ENCODE measurements around the gene OR5H6.

DNA sequence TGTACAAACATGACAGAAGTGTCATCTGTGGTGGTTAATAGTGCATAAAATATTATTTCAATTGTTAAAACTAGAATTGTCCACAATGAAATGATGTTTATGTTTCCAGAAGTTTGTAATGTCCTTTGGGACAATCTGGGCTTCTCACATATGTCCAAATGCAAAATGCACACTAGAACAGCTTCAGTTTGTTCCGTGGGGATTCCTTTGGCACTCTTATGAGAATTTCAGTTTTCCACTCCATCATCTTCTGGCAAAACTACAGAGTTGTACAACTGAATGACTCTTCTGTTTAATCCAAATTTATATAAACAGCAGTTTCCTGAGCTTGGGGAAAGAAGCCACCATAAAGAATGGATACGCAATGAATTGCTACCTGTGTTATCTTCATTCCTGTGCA lies 2.0 kb upstream of the OR5H6 start:
- TF ChIP-seq, protein P1, sequence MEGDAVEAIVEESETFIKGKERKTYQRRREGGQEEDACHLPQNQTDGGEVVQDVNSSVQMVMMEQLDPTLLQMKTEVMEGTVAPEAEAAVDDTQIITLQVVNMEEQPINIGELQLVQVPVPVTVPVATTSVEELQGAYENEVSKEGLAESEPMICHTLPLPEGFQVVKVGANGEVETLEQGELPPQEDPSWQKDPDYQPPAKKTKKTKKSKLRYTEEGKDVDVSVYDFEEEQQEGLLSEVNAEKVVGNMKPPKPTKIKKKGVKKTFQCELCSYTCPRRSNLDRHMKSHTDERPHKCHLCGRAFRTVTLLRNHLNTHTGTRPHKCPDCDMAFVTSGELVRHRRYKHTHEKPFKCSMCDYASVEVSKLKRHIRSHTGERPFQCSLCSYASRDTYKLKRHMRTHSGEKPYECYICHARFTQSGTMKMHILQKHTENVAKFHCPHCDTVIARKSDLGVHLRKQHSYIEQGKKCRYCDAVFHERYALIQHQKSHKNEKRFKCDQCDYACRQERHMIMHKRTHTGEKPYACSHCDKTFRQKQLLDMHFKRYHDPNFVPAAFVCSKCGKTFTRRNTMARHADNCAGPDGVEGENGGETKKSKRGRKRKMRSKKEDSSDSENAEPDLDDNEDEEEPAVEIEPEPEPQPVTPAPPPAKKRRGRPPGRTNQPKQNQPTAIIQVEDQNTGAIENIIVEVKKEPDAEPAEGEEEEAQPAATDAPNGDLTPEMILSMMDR (conservative IDR thresholded peaks at IDR 0.05; ENCODE audit: low read length): no peak
- TF ChIP-seq EZH2phosphoT487 (IDR thresholded peaks at IDR 0.05; ENCODE audit: borderline replicate concordance, low read depth, low read length): no peak
